ENCODE measurements around the gene RYR3. TPM values are rescaled to one million over a fixed set of nuclear protein-coding genes. Genes with fewer than 3 reads are reported as not detected.
"Not testable (repeated sequence)": the region's sequence is repeated elsewhere in the genome, so short reads cannot be mapped to it uniquely, and the experiment has no call there.

The RYR3 gene
- total RNA-seq, 2 experiments from 2014 or later = 0.06 to 0.32 TPM

DNA sequence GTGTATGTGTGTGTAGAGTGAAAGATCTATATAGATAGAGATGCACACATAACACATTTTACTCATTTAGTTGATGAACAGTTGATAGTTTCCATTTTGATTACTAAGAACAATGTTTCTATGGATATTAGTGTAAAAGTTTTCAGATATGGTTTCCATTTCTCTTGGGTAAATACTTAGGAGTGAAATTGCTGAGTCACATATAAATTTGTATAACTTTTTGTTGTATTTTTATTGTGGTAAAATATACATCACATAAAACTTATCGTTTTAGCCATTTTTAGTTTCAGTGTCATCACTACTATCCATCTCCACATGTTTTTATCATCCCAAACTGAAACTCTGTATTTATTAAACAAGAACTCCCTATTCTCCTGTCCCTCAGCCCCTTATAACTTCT is 258.3 kb downstream of the RYR3 start:
- TF ChIP-seq, protein P1, sequence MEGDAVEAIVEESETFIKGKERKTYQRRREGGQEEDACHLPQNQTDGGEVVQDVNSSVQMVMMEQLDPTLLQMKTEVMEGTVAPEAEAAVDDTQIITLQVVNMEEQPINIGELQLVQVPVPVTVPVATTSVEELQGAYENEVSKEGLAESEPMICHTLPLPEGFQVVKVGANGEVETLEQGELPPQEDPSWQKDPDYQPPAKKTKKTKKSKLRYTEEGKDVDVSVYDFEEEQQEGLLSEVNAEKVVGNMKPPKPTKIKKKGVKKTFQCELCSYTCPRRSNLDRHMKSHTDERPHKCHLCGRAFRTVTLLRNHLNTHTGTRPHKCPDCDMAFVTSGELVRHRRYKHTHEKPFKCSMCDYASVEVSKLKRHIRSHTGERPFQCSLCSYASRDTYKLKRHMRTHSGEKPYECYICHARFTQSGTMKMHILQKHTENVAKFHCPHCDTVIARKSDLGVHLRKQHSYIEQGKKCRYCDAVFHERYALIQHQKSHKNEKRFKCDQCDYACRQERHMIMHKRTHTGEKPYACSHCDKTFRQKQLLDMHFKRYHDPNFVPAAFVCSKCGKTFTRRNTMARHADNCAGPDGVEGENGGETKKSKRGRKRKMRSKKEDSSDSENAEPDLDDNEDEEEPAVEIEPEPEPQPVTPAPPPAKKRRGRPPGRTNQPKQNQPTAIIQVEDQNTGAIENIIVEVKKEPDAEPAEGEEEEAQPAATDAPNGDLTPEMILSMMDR (conservative IDR thresholded peaks at IDR 0.05; ENCODE audit: low read length) = no peak
- ChIA-PET CTCF (ENCODE audit: unreplicated experiment) (no interaction called here), POLR2A (no interaction called here)
- no peaks in the 10 kb centered on the region for H3K4me1 ChIP-seq (ENCODE audit: insufficient read depth, low read length, poor library complexity, severe bottlenecking)
- H3K9me2 ChIP-seq (ENCODE audit: insufficient read depth, low read length) = no peaks in the 10 kb centered on the region
- no peaks in the 10 kb centered on the region for H4K20me1 ChIP-seq (ENCODE audit: insufficient read depth, low read length)
- H3K36me3 ChIP-seq (ENCODE audit: insufficient read depth, low read length) = no peaks in the 10 kb centered on the region
- intact Hi-C loops (cut with micrococcal nuclease; ENCODE audit: unreplicated experiment) = no loop called here
- H3K4me3 ChIP-seq (ENCODE audit: low read depth, low read length, poor library complexity, severe bottlenecking) = no peak overlapping the region
- no peaks in the 10 kb centered on the region for H3K9me3 ChIP-seq (ENCODE audit: low read length)
- BruUV-seq (replicated peaks) = no TSS peak
- no peak for DNase-seq (ENCODE audit: low spot score)
- H2AFZ ChIP-seq (ENCODE audit: low read length) = no peak overlapping the region
- H3K4me2 ChIP-seq (ENCODE audit: low read length) = no peak overlapping the region
- H3K79me2 ChIP-seq (ENCODE audit: insufficient read depth, low read depth, low read length) = no peaks in the 10 kb centered on the region
- H3K27ac ChIP-seq (ENCODE audit: low read depth, low read length, poor library complexity, severe bottlenecking) = no peak overlapping the region

DNA sequence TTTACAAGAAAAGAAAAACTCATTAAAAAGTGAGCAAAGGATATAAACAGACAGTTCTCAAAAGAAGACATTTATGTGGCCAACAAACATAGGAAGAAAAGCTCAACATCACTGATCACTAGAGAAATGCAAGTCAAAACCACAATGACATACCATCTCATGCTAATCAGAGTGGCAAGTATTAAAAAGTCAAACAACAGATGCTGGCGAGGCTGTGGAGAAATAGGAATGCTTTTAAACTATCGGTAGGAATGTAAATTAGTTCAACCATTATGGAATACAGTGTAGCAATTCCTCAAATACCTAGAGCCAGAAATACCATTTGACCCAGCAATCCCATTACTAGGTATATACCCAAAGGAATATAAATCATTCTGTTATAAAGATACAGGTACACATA is 267.1 kb downstream of the RYR3 start:
- H4K20me1 ChIP-seq (ENCODE audit: insufficient read depth, low read length); H3K36me3 ChIP-seq (ENCODE audit: insufficient read depth, low read length); H3K27ac ChIP-seq (ENCODE audit: low read depth, low read length, poor library complexity, severe bottlenecking); H2AFZ ChIP-seq (ENCODE audit: low read length); H3K9me3 ChIP-seq (ENCODE audit: low read length); CTCF ChIA-PET (ENCODE audit: unreplicated experiment); BruUV-seq (replicated peaks); H3K79me2 ChIP-seq (ENCODE audit: insufficient read depth, low read depth, low read length); DNase-seq (ENCODE audit: low spot score); H3K4me1 ChIP-seq (ENCODE audit: insufficient read depth, low read length, poor library complexity, severe bottlenecking); H3K4me3 ChIP-seq (ENCODE audit: low read depth, low read length, poor library complexity, severe bottlenecking); H3K9me2 ChIP-seq (ENCODE audit: insufficient read depth, low read length); H3K4me2 ChIP-seq (ENCODE audit: low read length); POLR2A ChIA-PET: not testable (repeated sequence)
- intact Hi-C loops (cut with micrococcal nuclease; ENCODE audit: unreplicated experiment) = loop anchor here (10.0 kb wide), 1 partner anchor 63 kb away; no protein-coding TSS in a partner anchor

DNA sequence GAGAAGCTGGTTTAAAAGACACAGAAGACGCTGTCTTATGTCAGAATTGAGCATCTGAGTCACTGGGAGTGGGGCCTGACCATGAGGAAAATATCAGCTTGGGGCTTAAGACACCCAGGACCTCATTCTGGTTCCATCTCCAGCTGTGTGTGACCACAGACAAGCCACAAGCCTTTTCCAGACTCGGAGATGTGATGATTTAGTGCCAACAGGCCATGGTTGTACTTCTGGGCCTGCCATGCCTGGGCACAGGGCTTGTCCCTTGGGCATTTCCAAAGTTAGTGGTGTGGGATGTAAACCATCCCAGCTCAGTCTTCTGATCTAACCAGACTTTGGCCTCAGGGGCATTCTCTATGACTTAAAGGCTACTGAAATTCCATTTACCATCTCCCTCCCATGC is 269.8 kb downstream of the RYR3 start:
- no peak for DNase-seq (ENCODE audit: low spot score)

More for the DNA sequence above, 269.8 kb downstream of the RYR3 start:
- Histone ChIP-seq H3K4me1 (ENCODE audit: insufficient read depth, low read length, poor library complexity, severe bottlenecking) (no peaks in the 10 kb centered on the region), H3K27ac (ENCODE audit: low read depth, low read length, poor library complexity, severe bottlenecking) (no peak overlapping the region), H3K36me3 (ENCODE audit: insufficient read depth, low read length) (no peaks in the 10 kb centered on the region), H2AFZ (ENCODE audit: low read length) (no peak overlapping the region), H3K9me2 (ENCODE audit: insufficient read depth, low read length) (no peaks in the 10 kb centered on the region), H3K4me2 (ENCODE audit: low read length) (no peak overlapping the region), H3K9me3 (ENCODE audit: low read length) (no peaks in the 10 kb centered on the region), H3K4me3 (ENCODE audit: low read depth, low read length, poor library complexity, severe bottlenecking) (no peak overlapping the region), H4K20me1 (ENCODE audit: insufficient read depth, low read length) (no peaks in the 10 kb centered on the region), H3K79me2 (ENCODE audit: insufficient read depth, low read depth, low read length) (no peaks in the 10 kb centered on the region)
- TF ChIP-seq, protein P1 (conservative IDR thresholded peaks at IDR 0.05; ENCODE audit: low read length) = no peak
- no peak for TF ChIP-seq EZH2phosphoT487 (IDR thresholded peaks at IDR 0.05; ENCODE audit: borderline replicate concordance, low read depth, low read length)
- BruUV-seq (replicated peaks) = no TSS peak
- ChIA-PET POLR2A (interaction anchor here (1.5 kb wide), 1 partner anchor 16 kb away, joined by 3 read pairs; no protein-coding TSS in a partner anchor), CTCF (ENCODE audit: unreplicated experiment) (no interaction called here)
- intact Hi-C loops (cut with micrococcal nuclease; ENCODE audit: unreplicated experiment) = no loop called here

Measured in OCI-LY7 (cell line).